Activated T-cell treated with anti-CD3 and anti-CD28 coated beads, Interleukin-2, amount 50 U/mL, for 48 hours (primary cell): ENCODE data around the gene CTDNEP1.

Experiments
- DNase-seq, 2 experiments: peaks; one replicate each; pipeline ENCODE4 v3.0.0-alpha.2; 2020

Gene CTDNEP1

DNA sequence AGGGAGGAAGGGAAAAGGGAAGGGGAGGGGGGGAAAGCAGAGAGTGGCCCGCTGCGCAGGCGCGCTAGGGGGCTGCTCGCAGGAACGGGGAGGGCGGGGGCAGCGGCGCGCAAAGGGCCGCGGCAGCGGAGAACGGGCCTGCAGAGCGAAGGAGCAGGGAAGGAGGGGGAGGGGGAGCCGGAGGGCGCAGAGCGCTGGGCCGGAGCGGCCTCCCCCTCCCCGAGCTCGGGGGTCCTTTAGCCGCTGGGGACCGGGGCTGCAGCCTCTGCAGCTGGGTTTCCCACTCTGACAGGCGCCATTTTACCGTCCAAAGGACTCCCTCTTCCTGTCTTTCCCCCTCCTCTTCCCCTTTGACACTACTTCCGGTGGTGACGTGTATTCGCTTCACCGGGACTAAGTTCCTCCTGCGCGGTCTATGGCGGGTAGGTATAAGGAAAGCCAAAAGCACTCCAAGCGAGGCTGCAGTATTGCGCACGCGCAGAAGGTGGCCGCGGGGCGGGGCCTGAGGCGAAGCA, at the start of gene CTDNEP1:
TSS of gene CTDNEP1 (minus strand) at position 74 of the 515 bp plus-strand sequence. CDS start 438 bp downstream, outside the sequence.
- peak; percentile 99 to 100 for DNase-seq

DNA sequence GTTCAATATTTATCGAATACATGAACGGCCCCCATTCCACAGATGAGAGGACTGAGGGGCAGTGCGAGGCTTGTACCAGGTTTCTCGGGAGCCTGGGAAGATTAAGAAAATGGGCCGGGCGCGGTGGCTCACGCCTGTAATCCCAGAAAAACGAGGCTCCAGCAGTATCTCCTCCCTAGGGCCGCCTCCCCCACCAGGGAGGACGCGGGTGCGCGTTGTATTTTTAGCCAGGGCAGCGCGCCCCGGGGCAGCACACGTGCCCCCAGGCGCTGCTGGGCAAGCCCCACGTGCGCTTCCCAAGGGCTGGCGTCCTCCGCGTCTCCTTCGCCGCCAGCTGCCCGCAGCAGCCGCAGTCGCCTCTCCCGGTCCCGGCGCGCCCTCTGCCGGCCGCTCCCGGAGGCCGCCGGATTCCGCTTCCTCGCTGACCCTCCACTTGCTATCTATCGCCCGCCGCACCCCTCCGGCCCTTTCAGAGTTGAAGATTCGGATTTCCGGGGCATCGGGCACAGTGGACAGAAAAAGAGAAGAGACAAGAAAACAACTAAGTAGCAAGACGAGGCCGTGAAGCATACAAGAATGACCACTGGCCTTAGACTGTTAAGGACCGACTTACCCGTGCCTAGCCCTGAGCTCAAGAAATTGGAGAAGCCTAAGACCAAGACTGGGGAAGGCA, 44.8 kb upstream of the CTDNEP1 start:
- peak; percentile 81 to 86 for DNase-seq

DNA sequence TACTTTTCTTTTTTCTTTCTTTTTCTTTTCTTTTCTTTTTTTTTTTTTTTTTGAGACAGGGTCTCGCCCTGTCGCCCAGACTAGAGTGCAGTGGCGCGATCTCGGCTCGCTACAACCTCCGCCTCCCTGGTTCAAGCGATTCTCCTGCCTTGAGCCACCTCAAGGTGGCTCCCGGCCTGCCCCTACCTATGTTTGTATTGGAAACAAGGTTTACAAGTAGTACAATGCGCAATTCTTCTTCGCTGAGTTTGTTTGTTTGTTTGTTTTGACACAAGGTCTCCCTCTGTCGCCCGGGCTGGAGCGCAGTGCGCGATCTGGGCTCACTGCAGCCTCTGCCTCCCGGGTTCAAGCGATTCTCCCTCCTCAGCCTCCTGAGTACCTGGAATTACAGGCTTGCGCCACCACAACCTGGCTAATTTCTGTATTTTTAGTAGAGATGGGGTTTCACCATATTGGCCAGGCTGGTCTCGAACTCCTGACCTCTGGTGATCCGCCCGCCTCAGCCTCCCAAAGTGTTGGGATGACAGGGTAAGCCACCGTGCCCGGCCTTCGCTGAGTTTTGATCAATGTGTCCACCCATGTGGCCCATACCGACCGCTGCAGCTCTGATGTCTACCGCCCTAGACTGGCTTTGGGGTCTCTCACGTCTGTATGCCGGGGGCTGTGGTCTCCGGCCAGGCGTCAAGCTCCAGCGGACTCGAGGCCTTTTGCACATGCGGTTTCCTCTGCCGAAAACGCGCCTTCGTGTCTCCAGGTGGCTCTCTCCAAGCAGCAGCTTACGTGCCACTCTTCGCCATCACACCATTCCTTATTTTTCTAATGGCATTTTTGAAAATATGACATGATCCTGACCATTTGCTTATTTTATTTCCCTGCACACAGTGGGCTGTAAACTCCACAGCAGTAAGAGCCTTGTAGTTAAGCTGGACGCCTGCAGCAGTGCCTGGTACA, 44.0 kb upstream of the CTDNEP1 start:
- peak in 1 of 2 experiments; percentile 27 for DNase-seq

DNA sequence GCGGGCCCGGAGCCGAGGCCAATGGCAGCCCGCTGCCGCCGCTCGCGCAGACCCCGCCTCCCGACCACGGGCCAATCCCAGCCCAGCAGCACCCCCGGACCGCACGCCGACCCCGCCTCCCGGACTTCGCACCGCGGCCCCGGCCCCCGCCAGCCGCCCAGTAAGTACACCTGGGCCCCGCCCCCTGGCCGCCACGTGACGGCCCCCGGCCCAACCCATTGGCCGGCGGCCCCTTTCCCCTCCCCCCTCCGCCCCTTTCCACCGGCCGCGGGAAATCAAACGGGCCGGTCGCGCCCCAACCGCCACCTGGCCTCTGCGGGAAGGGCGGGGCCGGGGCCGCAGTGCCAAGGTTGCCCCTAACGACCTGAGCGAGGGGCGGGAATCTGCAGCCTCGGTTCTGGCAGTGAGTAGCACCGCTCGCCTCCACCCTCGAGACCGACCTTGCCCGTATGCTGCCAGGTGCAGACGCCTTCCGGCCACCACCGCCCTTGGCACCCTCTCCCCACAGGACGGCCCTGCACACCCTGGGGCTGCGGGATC, 43.1 kb upstream of the CTDNEP1 start, which contains the start of gene YBX2:
TSS of gene YBX2 (minus strand) at position 26 of the 540 bp plus-strand sequence. CDS start 139 bp downstream, outside the sequence.
- peak; percentile 81 to 87 for DNase-seq

GRCh38 chr17:7293816-7294613, 42.5 kb upstream of the CTDNEP1 start:
- peak; percentile 29 to 47 for DNase-seq

DNA sequence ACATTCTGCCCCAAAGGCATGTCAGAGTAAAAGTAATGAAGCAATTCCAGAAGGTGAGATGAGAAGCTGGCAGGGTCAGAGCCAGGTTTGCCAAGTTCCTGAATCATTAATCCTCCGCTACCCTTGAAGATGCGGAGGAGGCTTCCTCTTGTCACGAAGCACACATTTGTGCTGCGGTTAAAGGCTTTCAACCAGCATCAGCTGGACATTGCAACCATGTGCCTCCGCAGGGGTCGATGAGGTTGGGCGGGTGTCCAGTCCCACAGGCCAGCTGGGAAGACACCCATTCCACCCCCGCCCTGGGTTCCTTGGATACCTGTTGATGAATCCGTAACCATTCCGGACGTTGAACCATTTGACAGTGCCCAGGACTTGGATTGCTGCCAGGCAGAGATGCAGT, 41.6 kb upstream of the CTDNEP1 start:
- DNase-seq = no peak

GRCh38 chr17:7292729-7293128, 41.2 kb upstream of the CTDNEP1 start:
- DNase-seq = no peak

GRCh38 chr17:7292194-7292593, 40.7 kb upstream of the CTDNEP1 start:
- no peak for DNase-seq

- DNase-seq = no peak
Measured at GRCh38 chr17:7290685-7291084, 39.2 kb upstream of the CTDNEP1 start.

DNA sequence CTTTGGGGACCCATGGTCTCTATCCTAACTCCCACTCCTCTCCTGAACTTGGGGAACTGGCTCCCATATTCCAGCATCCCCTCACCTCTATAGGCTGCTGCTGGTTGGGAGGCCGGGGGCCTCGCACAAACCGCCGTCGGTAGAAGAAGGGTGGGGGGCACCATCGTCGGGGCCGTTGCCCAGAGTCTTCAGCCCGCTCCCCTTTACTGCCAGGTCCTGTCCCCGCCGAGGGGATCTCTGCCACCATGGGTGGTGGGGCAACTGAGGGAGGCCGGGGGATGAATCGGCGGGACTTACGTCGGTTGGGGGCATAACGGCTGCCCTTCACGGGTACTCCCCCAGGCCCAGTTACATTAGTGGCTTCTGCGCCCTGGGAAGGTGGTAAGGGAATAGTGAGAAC, 38.6 kb upstream of the CTDNEP1 start:
- no peak for DNase-seq

- DNase-seq = no peak
Measured at GRCh38 chr17:7289256-7290032, 37.9 kb upstream of the CTDNEP1 start.

GRCh38 chr17:7285679-7286078, 34.1 kb upstream of the CTDNEP1 start:
- no peak for DNase-seq

DNA sequence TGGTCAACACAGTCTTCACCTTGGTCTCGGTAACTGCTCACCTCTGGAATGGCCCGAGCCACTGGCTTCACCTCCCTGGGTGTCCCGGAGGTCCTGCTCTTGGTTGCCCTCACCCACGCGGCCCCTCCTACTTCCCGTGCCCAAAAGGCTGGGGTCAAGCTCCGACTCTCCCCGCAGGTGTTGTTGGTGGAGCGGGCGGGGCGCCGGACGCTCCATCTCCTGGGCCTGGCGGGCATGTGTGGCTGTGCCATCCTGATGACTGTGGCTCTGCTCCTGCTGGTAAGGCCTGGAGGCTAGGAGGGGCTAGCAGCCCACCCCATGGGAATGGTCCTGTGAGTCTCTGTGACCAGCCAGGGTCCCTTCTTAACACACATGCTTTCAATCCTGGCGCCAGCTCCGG, 33.4 kb upstream of the CTDNEP1 start:
- DNase-seq = no peak

DNA sequence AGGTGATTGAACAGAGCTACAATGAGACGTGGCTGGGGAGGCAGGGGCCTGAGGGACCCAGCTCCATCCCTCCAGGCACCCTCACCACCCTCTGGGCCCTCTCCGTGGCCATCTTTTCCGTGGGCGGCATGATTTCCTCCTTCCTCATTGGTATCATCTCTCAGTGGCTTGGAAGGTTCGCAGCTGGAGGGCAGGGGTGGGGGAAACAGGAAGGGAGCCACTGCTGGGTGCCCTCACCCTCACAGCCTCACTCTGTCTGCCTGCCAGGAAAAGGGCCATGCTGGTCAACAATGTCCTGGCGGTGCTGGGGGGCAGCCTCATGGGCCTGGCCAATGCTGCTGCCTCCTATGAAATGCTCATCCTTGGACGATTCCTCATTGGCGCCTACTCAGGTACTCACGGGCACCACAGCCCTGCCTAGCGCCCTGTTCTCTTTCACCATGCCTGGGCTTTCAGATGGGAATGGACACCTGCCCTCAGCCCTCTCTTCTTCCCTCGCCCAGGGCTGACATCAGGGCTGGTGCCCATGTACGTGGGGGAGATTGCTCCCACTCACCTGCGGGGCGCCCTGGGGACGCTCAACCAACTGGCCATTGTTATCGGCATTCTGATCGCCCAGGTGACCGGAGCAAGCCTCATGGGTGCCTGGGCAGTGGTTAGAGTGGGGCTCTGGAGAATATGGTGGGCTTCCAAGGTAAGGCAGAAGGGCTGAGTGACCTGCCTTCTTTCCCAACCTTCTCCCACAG, 32.1 kb upstream of the CTDNEP1 start:
- DNase-seq = no peak

DNA sequence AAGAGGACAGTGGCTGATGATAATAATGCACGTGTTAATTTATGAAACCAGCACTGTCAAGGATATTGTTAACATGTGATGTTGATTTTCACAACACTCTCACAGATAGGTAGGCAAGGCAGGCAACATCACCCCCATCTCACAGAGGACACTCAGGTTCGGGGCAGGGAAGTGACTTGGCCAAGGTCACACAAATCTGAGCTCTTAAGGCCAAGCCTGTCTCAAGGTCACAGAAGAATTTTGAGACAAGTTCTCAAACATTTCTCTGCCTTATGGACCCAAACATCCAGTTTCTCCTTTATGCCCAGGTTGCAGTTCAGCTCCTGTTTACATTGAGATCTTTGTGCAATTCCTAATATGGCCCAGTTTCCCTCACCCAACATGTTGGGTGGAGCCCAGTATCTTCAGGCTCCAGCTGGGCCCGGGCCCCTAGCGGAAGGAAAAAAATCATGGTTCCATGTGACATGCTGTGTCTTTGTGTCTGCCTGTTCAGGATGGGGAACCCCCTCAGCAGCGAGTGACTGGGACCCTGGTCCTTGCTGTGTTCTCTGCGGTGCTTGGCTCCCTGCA, 31.3 kb upstream of the CTDNEP1 start:
- DNase-seq = peak in 1 of 2 experiments; percentile 25

GRCh38 chr17:7281953-7282751, 30.6 kb upstream of the CTDNEP1 start:
- DNase-seq = peak; percentile 26

GRCh38 chr17:7281074-7281952, 29.8 kb upstream of the CTDNEP1 start, which contains the start of gene SLC2A4:
SLC2A4 (plus strand) TSS chr17:7281718; CDS start chr17:7281935, 217 bp downstream.
- peak; percentile 94 for DNase-seq

GRCh38 chr17:7280519-7281073, 29.1 kb upstream of the CTDNEP1 start:
- DNase-seq = peak; percentile 93 to 94
